HG03280 (cell line): ENCODE data around the gene PPBP.

Source experiments
- ATAC-seq: cut with Tn5 transposase; IDR thresholded peaks from one replicate; pipeline ENCODE4 v1.9.1; 2021; ENCODE audit warnings: mild to moderate bottlenecking, moderate library complexity; ENCODE audit not compliant: unreplicated experiment

The PPBP gene, protein sequence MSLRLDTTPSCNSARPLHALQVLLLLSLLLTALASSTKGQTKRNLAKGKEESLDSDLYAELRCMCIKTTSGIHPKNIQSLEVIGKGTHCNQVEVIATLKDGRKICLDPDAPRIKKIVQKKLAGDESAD

DNA sequence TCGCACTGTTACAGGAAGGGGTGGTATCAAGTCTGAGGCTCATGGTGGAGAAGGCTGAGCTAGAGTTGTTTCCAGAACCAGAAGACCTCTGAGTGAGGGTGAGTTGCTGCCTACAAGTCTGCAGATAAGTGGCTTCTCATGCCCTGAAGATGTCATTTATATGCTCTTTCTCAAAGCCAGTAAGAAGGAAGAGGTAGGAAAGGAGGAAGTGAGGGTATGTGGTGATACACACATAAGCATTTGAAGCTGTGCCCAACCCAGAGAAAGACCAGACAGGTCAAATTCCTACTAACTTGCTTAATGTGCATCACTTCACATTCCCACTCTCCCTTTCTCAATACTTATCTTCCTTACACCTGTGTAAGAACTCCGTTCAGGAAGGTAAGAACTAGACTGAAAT, at the start of gene PPBP:
TSS of gene PPBP (minus strand) at position 130 of the 400 bp plus-strand sequence. CDS start at position 43, 87 bp downstream.
- no peak for ATAC-seq

- ATAC-seq, result no peak
Measured at GRCh38 chr4:74037076-74037955, 49.3 kb upstream of the PPBP start.

DNA sequence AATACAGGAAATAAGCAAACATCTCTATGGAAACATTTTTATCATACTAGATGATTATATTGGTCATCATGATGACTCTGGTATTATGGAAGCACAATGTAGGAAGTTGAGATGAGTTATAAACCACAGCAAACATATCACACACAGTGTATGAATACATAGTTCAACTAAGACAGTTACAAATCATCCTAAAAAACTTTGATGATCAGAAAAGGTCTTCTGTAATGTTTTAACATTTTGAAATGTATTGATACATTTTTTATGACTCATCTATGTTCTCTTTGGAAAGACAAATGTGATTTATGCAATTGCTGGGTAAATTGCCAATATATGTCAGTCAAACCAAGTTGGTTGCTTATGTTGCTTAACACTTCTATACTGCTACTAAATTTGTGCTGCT, 45.7 kb upstream of the PPBP start:
- no peak for ATAC-seq

GRCh38 chr4:74032064-74032463, 44.1 kb upstream of the PPBP start:
- no peak for ATAC-seq

- no peak for ATAC-seq
Measured at GRCh38 chr4:74031576-74031975, 43.6 kb upstream of the PPBP start.

- no peak for ATAC-seq
Measured at GRCh38 chr4:74030285-74030684, 42.3 kb upstream of the PPBP start.

DNA sequence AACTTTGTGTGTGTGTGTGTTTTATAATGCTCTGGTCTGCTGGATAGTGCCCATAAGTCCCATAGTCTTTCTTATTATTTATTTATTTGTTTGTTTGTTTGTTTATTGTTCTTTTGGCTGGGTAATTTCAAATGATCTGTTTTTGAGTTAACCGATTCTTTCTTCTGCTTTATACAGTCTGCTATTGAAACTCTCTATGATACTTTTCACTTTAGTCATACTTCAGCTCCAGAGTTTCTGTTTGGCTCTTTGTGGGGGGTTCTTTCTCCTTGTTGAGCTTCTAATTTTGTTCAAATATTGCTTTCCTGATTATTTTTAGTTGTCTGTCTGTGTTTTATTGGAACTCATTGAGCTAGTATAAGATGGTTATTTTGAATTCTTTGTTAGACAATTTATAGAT, 40.5 kb upstream of the PPBP start:
- no peak for ATAC-seq

GRCh38 chr4:74023709-74024108, 35.7 kb upstream of the PPBP start:
- no peak for ATAC-seq

GRCh38 chr4:74021601-74022000, 33.6 kb upstream of the PPBP start:
- no peak for ATAC-seq

- no peak for ATAC-seq
Measured at GRCh38 chr4:74018771-74019170, 30.8 kb upstream of the PPBP start.

DNA sequence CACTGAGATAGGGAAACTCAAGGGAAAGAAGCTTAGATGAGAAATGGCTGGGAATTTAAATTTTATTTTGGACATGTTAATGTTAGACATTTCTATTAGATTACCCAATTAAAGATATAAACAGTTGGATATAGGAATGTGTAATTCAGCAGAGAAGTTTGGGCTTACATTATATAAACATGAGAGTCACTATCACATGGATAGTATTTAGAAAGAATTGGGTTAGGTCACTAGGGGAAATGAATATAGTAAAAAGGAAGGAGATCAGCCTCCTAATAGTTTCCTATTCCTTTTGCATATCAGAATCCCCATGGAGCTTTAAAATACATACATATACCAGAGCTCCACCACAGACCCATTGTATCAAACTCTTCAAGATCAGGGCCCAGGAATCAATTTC, 30.1 kb upstream of the PPBP start:
- no peak for ATAC-seq

DNA sequence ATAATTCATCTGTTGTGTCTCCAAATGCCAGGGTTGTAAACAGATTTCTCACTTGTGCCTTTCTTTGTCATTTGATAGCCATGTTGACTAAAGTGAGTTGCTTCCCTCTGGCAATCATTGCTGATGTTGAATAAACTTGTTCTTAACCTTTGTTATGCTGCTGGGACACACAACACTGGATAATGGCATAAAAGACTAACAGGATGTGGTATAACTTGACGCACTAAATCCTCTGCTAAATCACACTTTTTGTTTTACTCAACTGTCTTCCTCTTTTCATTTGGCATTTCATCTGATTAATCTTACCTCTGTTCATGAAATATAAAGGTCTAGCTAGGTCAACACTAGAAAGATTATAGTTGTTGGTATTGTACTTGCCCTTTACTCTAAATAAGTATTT, 28.1 kb upstream of the PPBP start:
- no peak for ATAC-seq

DNA sequence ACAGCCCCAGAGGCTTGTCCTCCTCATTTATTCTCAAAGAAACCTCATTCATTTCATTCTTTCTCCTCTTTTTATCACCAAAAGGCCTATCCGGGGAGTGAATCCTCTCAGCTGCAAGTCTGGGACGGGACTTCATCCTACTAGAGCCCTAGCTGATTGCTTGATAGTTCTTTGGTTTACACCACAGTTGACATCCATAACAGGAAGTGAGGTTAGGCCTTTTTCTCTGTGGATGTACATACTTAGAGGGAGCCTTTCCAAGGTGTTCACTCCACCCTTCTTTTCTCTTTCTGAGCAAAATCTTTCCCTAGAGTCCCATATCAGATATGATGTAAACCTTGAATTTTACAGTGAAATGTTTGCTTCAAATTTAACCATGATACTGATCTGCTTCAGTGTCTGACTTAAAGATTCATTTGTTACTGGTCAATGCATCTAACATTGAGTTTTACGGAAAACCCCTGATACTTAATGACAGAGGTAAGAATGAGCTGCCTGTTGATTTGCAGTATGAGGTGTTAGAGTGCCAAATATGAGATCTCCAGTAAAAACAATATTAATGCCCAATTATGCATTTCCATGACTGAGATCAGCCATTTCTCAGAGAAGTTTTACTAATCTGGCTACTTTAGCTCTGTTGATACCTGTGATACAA, 27.3 kb upstream of the PPBP start:
- ATAC-seq, result no peak

DNA sequence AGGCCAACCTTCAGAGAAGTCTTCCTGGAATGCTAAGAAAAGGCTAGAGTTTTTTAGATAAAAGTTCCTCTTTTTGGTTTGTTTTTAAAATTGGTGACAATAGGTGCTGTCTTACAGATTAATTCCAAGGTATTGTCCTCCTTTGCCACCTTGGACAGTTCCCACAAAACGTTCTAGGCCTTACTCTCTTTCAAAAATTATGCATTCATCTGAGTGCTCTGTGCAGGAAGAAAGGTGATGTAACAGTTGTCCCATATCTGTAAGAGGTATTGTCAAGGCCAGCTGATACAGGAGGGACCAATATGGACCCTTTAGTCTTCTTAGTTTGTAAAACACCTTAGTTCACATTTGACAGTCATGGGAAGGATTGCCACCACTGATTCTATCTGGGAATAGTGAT, 26.3 kb upstream of the PPBP start:
- ATAC-seq, result no peak

DNA sequence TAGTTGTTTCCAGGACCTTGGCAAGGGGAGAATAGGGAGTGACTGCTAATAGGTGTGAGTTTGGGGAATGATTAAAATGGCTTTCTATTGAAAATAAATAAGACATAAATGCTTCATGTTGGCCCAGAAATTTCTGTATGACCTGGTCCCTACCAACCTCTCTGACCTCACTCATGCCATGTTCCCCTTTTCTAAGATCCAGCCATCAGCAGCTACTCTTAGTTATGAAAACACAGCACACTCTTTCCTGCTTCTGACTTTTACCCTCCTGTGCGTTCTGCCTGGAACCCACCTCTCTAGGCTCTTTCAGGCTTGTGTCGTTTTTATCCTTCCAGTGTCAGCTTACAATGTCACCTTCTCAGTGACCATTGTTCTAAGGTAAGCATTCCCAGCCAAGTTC, 25.3 kb upstream of the PPBP start:
- ATAC-seq, result no peak

GRCh38 chr4:74012130-74012529, 24.1 kb upstream of the PPBP start:
- no peak for ATAC-seq

- ATAC-seq, result no peak
Measured at GRCh38 chr4:74009307-74009706, 21.3 kb upstream of the PPBP start.

DNA sequence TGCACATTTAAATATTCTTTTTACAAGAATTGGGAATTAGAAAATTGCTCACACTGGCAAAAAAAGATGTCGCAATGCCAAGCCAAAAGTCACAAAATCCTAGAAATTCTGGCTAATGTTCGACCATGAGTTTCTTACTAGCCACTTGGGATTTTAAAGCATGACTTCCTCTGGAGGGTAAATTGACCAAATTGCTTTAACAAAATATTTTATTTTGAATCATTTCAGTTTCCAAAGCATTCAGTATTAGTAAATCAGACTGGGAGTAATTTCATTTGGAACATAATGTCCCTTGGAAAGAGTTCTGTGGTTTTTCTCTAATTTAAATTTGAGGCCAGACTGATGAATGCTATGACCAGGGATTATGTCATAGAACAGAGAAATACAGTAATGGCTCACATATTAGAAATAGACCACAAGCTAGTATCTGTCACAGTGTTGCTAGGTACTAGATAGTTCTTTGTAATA, 18.1 kb upstream of the PPBP start:
- ATAC-seq, result no peak

DNA sequence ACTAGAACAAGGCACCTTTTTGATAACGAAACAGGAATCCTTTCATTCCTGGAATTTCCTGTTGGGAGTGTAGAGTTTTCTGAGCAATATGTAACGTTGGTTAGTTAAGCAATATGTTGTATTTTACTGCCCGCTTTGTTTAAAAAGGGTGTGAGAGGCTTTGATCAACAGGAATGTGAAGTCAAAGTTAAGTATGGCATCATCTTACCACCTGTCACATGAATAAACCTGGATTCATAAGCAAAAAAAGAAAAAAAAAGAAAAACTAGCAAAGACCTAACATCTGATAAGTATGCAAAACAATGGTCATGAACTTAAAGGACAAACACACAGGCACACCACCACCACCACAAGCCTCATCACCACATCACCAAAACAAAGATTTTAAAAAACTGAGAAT, 17.5 kb upstream of the PPBP start:
- ATAC-seq, result no peak

GRCh38 chr4:74004668-74005067, 16.7 kb upstream of the PPBP start:
- no peak for ATAC-seq

GRCh38 chr4:74000301-74000700, 12.3 kb upstream of the PPBP start:
- no peak for ATAC-seq
